Measurements from ENCODE around the gene RMI2.
"Not testable (repeated sequence)": the region's sequence is repeated elsewhere in the genome, so short reads cannot be mapped to it uniquely, and the experiment has no call there.

RMI2 gene

GRCh38 chr16:11372829-11373306 is 27.6 kb downstream of the RMI2 start:
- no peak overlapping the region for H3K27ac Mint-ChIP-seq
- H3K9me3 Mint-ChIP-seq: no peaks in the 10 kb centered on the region

DNA sequence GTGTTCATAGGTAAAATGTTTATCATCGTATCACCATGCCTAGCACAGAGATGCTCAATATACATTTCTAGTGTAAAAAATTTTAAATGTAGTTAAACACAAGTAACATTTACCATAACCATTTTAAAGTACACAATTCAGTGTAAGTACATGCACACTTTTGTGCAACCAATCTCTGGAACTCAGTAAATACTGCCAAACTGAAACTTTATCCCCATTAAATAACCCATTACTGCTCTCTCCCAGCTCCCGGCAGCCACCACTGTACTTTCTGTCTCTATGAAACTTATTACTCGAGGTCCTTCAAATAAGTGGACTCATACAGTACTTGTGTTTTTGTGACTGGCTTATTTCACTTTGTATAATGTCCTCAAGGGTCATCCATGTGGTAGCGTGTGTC is 29.0 kb downstream of the RMI2 start:
- H3K4me1 Mint-ChIP-seq: peaks cover 9% of the 10 kb centered on the region
- H3K9me3 Mint-ChIP-seq: no peaks in the 10 kb centered on the region
- ATAC-seq (no peak), DNase-seq (ENCODE audit: low spot score in 2 of 2) (no peak)
- H3K27ac Mint-ChIP-seq: no peak overlapping the region
- H3K36me3 Mint-ChIP-seq: no peaks in the 10 kb centered on the region
- H3K4me3 Mint-ChIP-seq: no peak overlapping the region

More at GRCh38 chr16:11372829-11373306, 27.6 kb downstream of the RMI2 start:
- no peaks in the 10 kb centered on the region for H3K36me3 Mint-ChIP-seq
- DNase-seq (ENCODE audit: low spot score in 2 of 2) (no peak), ATAC-seq (no peak)
- H3K4me1 Mint-ChIP-seq: no peaks in the 10 kb centered on the region
- H3K4me3 Mint-ChIP-seq: no peak overlapping the region

DNA sequence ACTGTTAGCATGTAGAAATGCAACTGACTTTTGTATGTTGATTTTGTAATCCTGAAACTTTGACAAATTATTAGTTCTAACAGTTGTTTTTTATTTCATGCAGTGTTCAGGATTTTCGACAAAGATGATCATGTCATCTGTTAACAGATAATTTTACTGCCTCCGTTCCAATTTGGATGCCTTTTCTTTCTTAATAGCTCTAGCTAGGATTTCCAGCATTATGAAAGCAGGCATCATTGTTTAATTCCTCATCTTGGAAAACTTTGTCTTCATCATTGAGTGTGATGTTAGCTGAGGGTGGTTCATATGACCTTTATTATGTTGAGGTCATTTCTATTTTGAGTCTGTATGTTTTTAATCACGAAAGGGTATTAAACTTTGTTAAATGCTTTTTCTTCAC is 31.9 kb downstream of the RMI2 start:
- ATAC-seq: no peak
- H3K36me3 Mint-ChIP-seq: no peaks in the 10 kb centered on the region
- H3K9me3 Mint-ChIP-seq: no peaks in the 10 kb centered on the region
- no peak overlapping the region for H3K27ac Mint-ChIP-seq
- DNase-seq (ENCODE audit: low spot score in 2 of 2): no peak
- peaks cover 24% of the 10 kb centered on the region for H3K4me1 Mint-ChIP-seq
- no peak overlapping the region for H3K4me3 Mint-ChIP-seq

DNA sequence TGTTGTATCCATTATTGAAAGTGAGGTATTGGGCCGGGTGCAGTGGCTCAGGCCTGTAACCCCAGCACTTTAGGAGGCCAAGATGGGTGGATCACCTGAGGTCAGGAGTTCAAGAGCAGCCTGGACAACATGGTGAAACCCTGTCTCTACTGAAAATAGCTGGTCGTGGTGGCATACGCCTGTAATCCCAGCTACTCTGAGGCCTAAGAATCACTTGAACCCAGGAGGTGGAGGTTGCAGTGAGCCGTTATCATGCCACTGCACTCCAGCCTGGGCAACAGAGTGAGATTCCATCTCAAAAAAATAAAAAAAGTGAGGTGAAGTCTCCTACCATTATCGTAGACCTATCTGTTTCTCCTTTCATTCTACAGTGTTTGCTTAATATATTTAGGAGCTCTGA is 33.7 kb downstream of the RMI2 start:
- Mint-ChIP-seq H3K4me3 (peak overlapping the region; percentile 24), H3K4me1 (peaks cover 24% of the 10 kb centered on the region), H3K27ac (peak overlapping the region; percentile 11)
- not testable (repeated sequence) for H3K9me3 Mint-ChIP-seq; H3K36me3 Mint-ChIP-seq; ATAC-seq; DNase-seq (ENCODE audit: low spot score in 2 of 2)

DNA sequence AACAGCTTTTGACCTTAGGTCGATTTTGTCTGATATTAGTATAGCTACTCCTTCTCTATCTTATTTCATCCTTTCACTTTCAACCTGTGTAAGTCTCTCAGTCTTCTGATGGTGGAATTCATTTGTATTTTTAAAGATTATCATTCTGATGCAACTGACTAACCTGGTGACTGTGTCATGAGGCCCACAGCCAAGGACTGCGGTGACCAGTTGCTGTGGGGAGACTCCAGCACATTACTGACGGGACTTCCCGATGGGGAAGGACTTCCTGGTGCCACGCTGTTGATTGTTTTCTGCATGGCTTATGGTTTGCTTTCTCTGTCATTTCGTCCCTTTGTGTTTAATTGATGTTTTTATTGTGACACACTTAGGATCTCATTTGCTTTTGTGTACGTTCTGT is 34.2 kb downstream of the RMI2 start:
- peak; percentile 97 for ATAC-seq
- peak overlapping the region; percentile 11 for H3K27ac Mint-ChIP-seq
- H3K4me3 Mint-ChIP-seq: peak overlapping the region; percentile 24
- H3K36me3 Mint-ChIP-seq: no peaks in the 10 kb centered on the region
- H3K4me1 Mint-ChIP-seq: peaks cover 24% of the 10 kb centered on the region
- DNase-seq (ENCODE audit: low spot score in 2 of 2): peak; percentile 30 to 80
- no peaks in the 10 kb centered on the region for H3K9me3 Mint-ChIP-seq

- ATAC-seq: no peak
Observed at GRCh38 chr16:11380836-11381235, 35.6 kb downstream of the RMI2 start.

DNA sequence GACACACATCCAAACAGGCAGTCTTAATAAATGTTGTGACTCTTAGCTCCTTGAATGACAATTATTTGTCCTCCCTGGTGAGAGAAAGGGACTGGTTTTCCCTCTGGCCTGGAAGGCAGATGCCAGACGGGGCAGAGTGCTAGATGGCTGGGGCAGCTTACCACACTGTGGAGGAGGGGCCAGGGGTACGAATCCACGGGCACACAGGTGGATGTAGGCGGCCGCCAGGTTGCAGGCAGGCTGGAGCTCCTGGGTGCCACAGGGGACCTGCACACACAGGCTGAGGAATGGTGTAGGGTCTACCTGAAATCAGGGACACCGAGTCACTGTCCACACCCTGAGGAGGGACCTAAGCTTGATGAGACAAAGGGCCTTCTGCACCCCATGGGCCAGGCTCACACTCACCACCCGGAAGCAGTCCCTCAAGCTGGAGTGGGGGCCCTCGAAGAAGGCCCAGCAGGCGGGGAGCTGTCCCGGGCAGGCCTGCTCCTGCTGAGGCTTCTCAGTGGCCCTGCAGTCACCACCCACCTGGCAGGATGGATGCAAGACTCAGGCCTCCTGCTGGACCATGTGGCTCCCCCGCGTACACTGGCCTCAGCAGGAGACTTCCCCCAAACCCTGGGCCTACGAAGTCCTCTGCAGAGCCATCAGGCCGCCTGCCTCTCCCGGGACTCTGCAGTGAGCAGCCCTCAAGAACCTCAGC is 38.4 kb downstream of the RMI2 start:
- H3K36me3 Mint-ChIP-seq: no peaks in the 10 kb centered on the region
- no peak overlapping the region for H3K4me3 Mint-ChIP-seq
- H3K27ac Mint-ChIP-seq: no peak overlapping the region
- ATAC-seq (no peak), DNase-seq (ENCODE audit: low spot score in 2 of 2) (no peak)
- no peaks in the 10 kb centered on the region for H3K9me3 Mint-ChIP-seq
- H3K4me1 Mint-ChIP-seq: peaks cover 21% of the 10 kb centered on the region

More at GRCh38 chr16:11380836-11381235, 35.6 kb downstream of the RMI2 start:
- H3K36me3 Mint-ChIP-seq: no peaks in the 10 kb centered on the region
- peak overlapping the region; percentile 11 for H3K27ac Mint-ChIP-seq
- no peaks in the 10 kb centered on the region for H3K9me3 Mint-ChIP-seq
- H3K4me3 Mint-ChIP-seq: no peak overlapping the region
- peaks cover 24% of the 10 kb centered on the region for H3K4me1 Mint-ChIP-seq
- DNase-seq (ENCODE audit: low spot score in 2 of 2): no peak

DNA sequence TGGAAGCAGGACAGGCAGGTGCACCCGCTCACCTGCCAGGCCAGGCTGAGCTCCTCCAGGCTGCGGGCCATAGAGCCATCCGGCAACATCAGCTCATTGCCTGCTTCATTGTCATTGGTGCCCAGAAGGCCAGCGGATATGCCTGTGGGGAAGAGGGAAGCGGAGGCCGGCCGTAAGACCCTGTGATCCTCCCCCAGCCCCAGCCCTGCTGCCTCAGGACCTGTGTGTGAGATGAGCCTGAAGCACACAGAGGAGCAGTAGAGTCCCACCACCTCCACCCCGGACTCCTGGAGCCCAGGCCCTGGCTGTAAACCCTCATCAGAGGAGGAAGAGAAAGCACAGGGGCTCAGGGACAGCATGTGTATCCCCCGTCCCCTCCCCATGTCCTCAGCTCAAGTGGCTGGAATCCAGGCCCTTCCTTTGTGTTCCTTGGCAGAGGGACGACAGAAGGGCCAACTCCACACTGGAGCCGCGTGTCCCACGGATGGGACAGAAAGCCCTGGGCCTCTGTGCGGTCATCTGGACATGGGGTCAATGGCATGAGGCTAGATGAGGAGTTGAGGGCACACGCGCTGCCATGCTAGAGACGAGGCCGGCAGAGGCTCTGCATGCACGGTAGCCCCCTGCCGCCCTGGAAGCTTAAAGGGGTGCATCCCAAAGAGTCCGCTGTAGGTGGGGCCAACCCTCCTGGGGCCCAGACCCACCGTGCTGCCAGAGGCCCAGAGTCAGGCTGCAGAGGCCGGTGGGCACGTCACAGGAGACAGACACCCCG is 39.1 kb downstream of the RMI2 start:
- H3K4me1 Mint-ChIP-seq: peaks cover 13% of the 10 kb centered on the region
- no peak for ATAC-seq
- no peak overlapping the region for H3K27ac Mint-ChIP-seq
- no peaks in the 10 kb centered on the region for H3K9me3 Mint-ChIP-seq
- no peak for DNase-seq (ENCODE audit: low spot score in 2 of 2)
- H3K4me3 Mint-ChIP-seq: no peak overlapping the region
- no peaks in the 10 kb centered on the region for H3K36me3 Mint-ChIP-seq

- peaks cover 8% of the 10 kb centered on the region for H3K4me1 Mint-ChIP-seq
- H3K4me3 Mint-ChIP-seq: no peak overlapping the region
- DNase-seq (ENCODE audit: low spot score in 2 of 2): no peak
Observed at GRCh38 chr16:11384956-11385586, 39.8 kb downstream of the RMI2 start.

GRCh38 chr16:11386054-11386680 is 40.9 kb downstream of the RMI2 start:
- H3K4me3 Mint-ChIP-seq: no peak overlapping the region
- H3K27ac Mint-ChIP-seq: no peak overlapping the region
- H3K4me1 Mint-ChIP-seq: peaks cover 6% of the 10 kb centered on the region
- H3K9me3 Mint-ChIP-seq: no peaks in the 10 kb centered on the region
- DNase-seq (ENCODE audit: low spot score in 2 of 2): no peak
- peak; percentile 29 for ATAC-seq
- no peaks in the 10 kb centered on the region for H3K36me3 Mint-ChIP-seq

More at GRCh38 chr16:11384956-11385586, 39.8 kb downstream of the RMI2 start:
- H3K9me3 Mint-ChIP-seq: no peaks in the 10 kb centered on the region
- no peaks in the 10 kb centered on the region for H3K36me3 Mint-ChIP-seq
- ATAC-seq: no peak
- H3K27ac Mint-ChIP-seq: no peak overlapping the region

GRCh38 chr16:11386791-11387546 is 41.7 kb downstream of the RMI2 start:
- Mint-ChIP-seq H3K27ac (no peak overlapping the region), H3K9me3 (no peaks in the 10 kb centered on the region), H3K4me3 (no peak overlapping the region), H3K4me1 (no peaks in the 10 kb centered on the region), H3K36me3 (no peaks in the 10 kb centered on the region)
- no peak for ATAC-seq
- DNase-seq (ENCODE audit: low spot score in 2 of 2): no peak

DNA sequence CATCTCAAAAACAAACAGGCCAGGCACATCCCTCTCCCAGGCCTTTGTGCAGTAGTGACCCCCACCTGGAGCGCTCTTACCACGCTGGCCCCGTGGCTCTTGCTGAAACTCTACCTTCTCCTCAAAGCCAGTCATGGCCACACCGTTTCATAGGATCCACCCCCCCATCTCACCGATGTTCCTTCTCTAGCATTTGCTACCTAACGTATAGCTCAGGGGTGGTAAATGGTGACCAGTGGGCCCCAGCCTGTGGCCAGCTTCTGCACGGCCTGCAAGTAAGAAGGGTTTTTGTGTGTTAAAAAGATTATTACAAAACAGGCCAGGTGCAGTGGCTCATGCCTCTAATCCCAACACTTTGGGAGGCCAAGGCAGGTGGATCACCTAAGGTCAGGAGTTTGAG is 43.8 kb downstream of the RMI2 start:
- Mint-ChIP-seq H3K9me3 (no peaks in the 10 kb centered on the region), H3K4me3 (no peak overlapping the region), H3K4me1 (no peaks in the 10 kb centered on the region), H3K27ac (peak overlapping the region; percentile 68), H3K36me3 (no peaks in the 10 kb centered on the region)
- DNase-seq (ENCODE audit: low spot score in 2 of 2): no peak
- ATAC-seq: no peak

- H3K27ac Mint-ChIP-seq: no peak overlapping the region
- ATAC-seq (no peak), DNase-seq (ENCODE audit: low spot score in 2 of 2) (no peak)
- H3K4me3 Mint-ChIP-seq: no peak overlapping the region
- no peaks in the 10 kb centered on the region for H3K4me1 Mint-ChIP-seq
- H3K9me3 Mint-ChIP-seq: no peaks in the 10 kb centered on the region
- no peaks in the 10 kb centered on the region for H3K36me3 Mint-ChIP-seq
Observed at GRCh38 chr16:11389631-11390565, 44.6 kb downstream of the RMI2 start.

Measured in stimulated activated effector memory CD8-positive, alpha-beta T cell treated with anti-CD3 and anti-CD28 coated beads, Interleukin-12 subunit alpha, Interleukin-12 subunit beta, amount 100 ng/mL, for 72 hours (primary cell).